Ovary (tissue), 9 donors: ENCODE data around the gene CRB1. TPM values are rescaled to one million over a fixed set of nuclear protein-coding genes. Genes with fewer than 3 reads are reported as not detected.

Experiments used
- DNase-seq, 5 donors: peaks; one replicate each; pipeline ENCODE4 v3.0.0-alpha.2; 2019 to 2020
- H3K27ac ChIP-seq, 2 donors: fragments of 200-600 bp; one replicate each; pipeline versions ENCODE4 v1.5.1 to v1.8.0; 2019 to 2022
- H3K27me3 ChIP-seq: fragments of 200-600 bp; one replicate; pipeline ENCODE4 v1.8.0; 2022
- H3K36me3 ChIP-seq: fragments of 200-600 bp; sonication (generic); one replicate; pipeline ENCODE4 v1.5.1; 2019
- H3K4me1 ChIP-seq: one replicate; pipeline ENCODE4 v1.8.1; 2013; ENCODE audit warnings: mild to moderate bottlenecking, moderate library complexity; ENCODE audit not compliant: insufficient read depth
- H3K4me3 ChIP-seq: fragments of 200-600 bp; sonication (generic); one replicate; pipeline ENCODE4 v1.5.1; 2017
- H3K9me3 ChIP-seq, 2 donors: fragments of 200-600 bp in 1 of 2; sonication (generic) in 1 of 2; one replicate each; pipeline versions ENCODE4 v1.5.1 to v1.8.1; 2013 to 2019; ENCODE audit warnings: mild to moderate bottlenecking in 1 of 2, moderate library complexity in 1 of 2
- EP300 ChIP-seq: sonication (generic); formaldehyde crosslinking; IDR thresholded peaks from one replicate; pipeline ENCODE4 v1.6.1; 2017; ENCODE audit warnings: antibody characterized with exemption
- POLR2A ChIP-seq: fragments of 450-650 bp; IDR thresholded peaks from one replicate; pipeline ENCODE4 v1.6.1; 2017; ENCODE audit warnings: antibody characterized with exemption, mild to moderate bottlenecking, moderate library complexity
- WGBS, 3 donors: extraction: QIAGEN DNeasy Blood & Tissue Kit in 1 of 3; methylation state at CpG; one replicate each; pipeline versions ENCODE4 v1.1.5 to v1.1.7; 2013 to 2017; 5-methylcytosine and 5-hydroxymethylcytosine counted together
- intact Hi-C, 4 donors: fragments of 100-400 bp; cut with DNase I; formaldehyde crosslinking; loops; one replicate each; pipeline versions ENCODE4 v1.11.0 to v1.15.1; 2022 to 2023
- polyA plus RNA-seq, 2 donors: library from polyadenylated mRNA; stranded (reverse); fragments of 200-250 nt in 1 of 2; fragments of 350-450 nt in 1 of 2; fragmentation: Illumina TruSeq in 1 of 2; extraction: RNeasy Lipid Tissue Mini Kit (QIAGEN cat#74804) in 1 of 2; gene quantifications; one replicate each; pipeline ENCODE4 v1.2.3, GENCODE V29; 2013 to 2014
- total RNA-seq, 7 donors: library from RNA; depleted of rRNA in 2 of 7; stranded (reverse); fragments of >200 nt in 2 of 7; fragmentation: NEBNext Ultra II Directional in 3 of 7; extraction: Animal tissue kit (Norgen Biotek cat#: 25700) in 3 of 7; gene quantifications; one replicate each; pipeline versions ENCODE4 v1.1.0 to v1.2.4, GENCODE V29; 2016 to 2023
- TF ChIP-seq, protein P1 (sequence below), 3 donors: fragments of 450-650 bp in 2 of 3; fragments of 200-600 bp in 1 of 3; IDR thresholded peaks; one replicate each; pipeline versions ENCODE4 v1.5.1 to v1.8.0; 2016 to 2022; ENCODE audit warnings: antibody characterized with exemption in 3 of 3, mild to moderate bottlenecking in 1 of 3
- donor health status: DM: no; HTN: no; CAD: no; lungs with moderate emphysema.
- donor health status: DM: no; HTN: no; CAD: no.
- donor health status: Bipolar disorder and iron deficiency.
- donor health status: DM: yes; HTN: yes; CAD: no.
- donor health status: DM: no; HTN: no; CAD: no.
- donor health status: DM: yes; HTN: yes; CAD: no.

The CRB1 gene
- total and polyA plus RNA-seq, 9 donors, result 0.60 to 4.0 (median 1.1) TPM

GRCh38 chr1:197343663-197344273, 75.7 kb downstream of the CRB1 start:
- no peak for TF ChIP-seq POLR2A
- TF ChIP-seq EP300, result no peak
- TF ChIP-seq, protein P1, sequence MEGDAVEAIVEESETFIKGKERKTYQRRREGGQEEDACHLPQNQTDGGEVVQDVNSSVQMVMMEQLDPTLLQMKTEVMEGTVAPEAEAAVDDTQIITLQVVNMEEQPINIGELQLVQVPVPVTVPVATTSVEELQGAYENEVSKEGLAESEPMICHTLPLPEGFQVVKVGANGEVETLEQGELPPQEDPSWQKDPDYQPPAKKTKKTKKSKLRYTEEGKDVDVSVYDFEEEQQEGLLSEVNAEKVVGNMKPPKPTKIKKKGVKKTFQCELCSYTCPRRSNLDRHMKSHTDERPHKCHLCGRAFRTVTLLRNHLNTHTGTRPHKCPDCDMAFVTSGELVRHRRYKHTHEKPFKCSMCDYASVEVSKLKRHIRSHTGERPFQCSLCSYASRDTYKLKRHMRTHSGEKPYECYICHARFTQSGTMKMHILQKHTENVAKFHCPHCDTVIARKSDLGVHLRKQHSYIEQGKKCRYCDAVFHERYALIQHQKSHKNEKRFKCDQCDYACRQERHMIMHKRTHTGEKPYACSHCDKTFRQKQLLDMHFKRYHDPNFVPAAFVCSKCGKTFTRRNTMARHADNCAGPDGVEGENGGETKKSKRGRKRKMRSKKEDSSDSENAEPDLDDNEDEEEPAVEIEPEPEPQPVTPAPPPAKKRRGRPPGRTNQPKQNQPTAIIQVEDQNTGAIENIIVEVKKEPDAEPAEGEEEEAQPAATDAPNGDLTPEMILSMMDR (IDR thresholded peaks at IDR 0.05), result no peak
- Histone ChIP-seq H3K36me3 (no peaks in the 10 kb centered on the region), H3K27me3 (no peaks in the 10 kb centered on the region), H3K9me3 (no peaks in the 10 kb centered on the region), H3K4me3 (no peak overlapping the region), H3K4me1 (peaks cover 2% of the 10 kb centered on the region), H3K27ac (no peak overlapping the region)
- DNase-seq, result peak in 4 of 5 donors; percentile 21 to 52 (median 36)
- 3 to 4% (median 3%) methylated on average over 4 of the region's 4 CpGs for WGBS, 3 donors
- intact Hi-C loops, result no loop called here

GRCh38 chr1:197351821-197352440, 83.9 kb downstream of the CRB1 start:
- intact Hi-C loops, result no loop called here

GRCh38 chr1:197355248-197355995, 87.4 kb downstream of the CRB1 start:
- TF ChIP-seq POLR2A, result no peak
- TF ChIP-seq, protein P1 (IDR thresholded peaks at IDR 0.05), result no peak
- no peak for TF ChIP-seq EP300
- Histone ChIP-seq H3K27ac (no peak overlapping the region), H3K27me3 (no peaks in the 10 kb centered on the region), H3K36me3 (no peaks in the 10 kb centered on the region), H3K4me1 (peaks cover 3% of the 10 kb centered on the region), H3K4me3 (no peak overlapping the region), H3K9me3 (no peaks in the 10 kb centered on the region)
- WGBS, 3 donors, result 94 to 95% (median 94%) methylated on average over 25 to 39 of the region's 39 CpGs
- intact Hi-C loops, result no loop called here
- peak in 1 of 5 donors; percentile 14 for DNase-seq

More at GRCh38 chr1:197351821-197352440, 83.9 kb downstream of the CRB1 start:
- Histone ChIP-seq H3K36me3 (no peaks in the 10 kb centered on the region), H3K27ac (no peak overlapping the region), H3K4me3 (no peak overlapping the region), H3K27me3 (no peaks in the 10 kb centered on the region), H3K4me1 (no peaks in the 10 kb centered on the region), H3K9me3 (no peaks in the 10 kb centered on the region)
- WGBS, 3 donors, result 32 to 46% (median 46%) methylated on average over 2 of the region's 2 CpGs
- TF ChIP-seq EP300 (no peak), POLR2A (no peak)
- TF ChIP-seq, protein P1 (IDR thresholded peaks at IDR 0.05), result no peak
- DNase-seq, result no peak

DNA sequence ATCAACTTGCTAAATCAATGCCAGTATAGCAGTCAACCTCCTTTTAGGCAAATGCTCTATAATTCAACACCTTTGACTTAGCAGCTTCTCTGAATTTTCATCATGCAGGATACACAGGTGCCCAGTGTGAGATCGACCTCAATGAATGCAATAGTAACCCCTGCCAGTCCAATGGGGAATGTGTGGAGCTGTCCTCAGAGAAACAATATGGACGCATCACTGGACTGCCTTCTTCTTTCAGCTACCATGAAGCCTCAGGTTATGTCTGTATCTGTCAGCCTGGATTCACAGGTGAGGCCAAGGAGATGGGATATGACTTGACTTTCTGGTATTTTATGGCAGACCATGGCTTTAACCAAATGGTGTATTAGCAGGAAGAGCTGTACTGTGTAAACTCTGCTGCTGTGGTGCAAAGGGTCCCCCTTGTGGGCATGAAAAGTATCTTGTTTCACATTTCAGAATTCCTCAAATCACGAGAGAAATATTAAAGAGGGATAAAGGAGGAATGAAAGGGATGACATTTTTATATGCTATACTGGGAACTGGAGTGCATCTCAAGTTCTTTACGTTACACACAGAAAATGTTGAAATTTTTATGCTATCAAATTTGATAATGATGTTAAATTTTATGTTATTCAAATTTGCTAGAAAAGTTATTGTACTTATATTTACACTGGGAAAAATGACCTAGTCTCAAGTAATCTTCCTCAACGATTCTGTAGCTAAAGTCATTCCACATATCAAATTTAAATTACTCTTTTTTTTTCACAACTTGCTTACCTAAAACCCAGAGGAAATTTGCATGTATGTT, 88.9 kb downstream of the CRB1 start:
- WGBS, 3 donors, result 62 to 66% (median 66%) methylated on average over 5 of the region's 5 CpGs
- intact Hi-C loops, result no loop called here
- DNase-seq, result peak in 2 of 5 donors; percentile 23 to 51
- no peaks in the 10 kb centered on the region for H3K36me3 ChIP-seq
- H3K4me1 ChIP-seq, result peaks cover 3% of the 10 kb centered on the region
- H3K9me3 ChIP-seq, result no peaks in the 10 kb centered on the region
- H3K27me3 ChIP-seq, result no peaks in the 10 kb centered on the region
- H3K4me3 ChIP-seq, result no peak overlapping the region
- H3K27ac ChIP-seq, result no peak overlapping the region
- TF ChIP-seq EP300 (no peak), POLR2A (no peak)
- TF ChIP-seq, protein P1 (IDR thresholded peaks at IDR 0.05), result peak; percentile 8 to 37 (median 35)
